Gastrocnemius medialis (tissue), 4 donors: Measurements from ENCODE around the gene ONECUT3.

Source experiments
- POLR2A ChIP-seq, 2 donors: fragments of 450-650 bp; IDR thresholded peaks; one replicate each; pipeline ENCODE4 v1.6.1; 2017; ENCODE audit warnings: antibody characterized with exemption in 2 of 2, mild to moderate bottlenecking in 2 of 2, moderate library complexity in 2 of 2
- TF ChIP-seq, protein P1 (sequence below), 5 experiments: fragments of 450-650 bp in 3 of 5; fragments of 200-600 bp in 2 of 5; sonication (generic) in 2 of 5; IDR thresholded peaks in 4 of 5; conservative IDR thresholded peaks in 1 of 5; 1 replicate in 4 of 5; 2 replicates in 1 of 5; pipeline ENCODE4 v1.5.1; 2016 to 2019; ENCODE audit warnings: antibody characterized with exemption in 5 of 5, mild to moderate bottlenecking in 3 of 5, moderate library complexity in 3 of 5

DNA sequence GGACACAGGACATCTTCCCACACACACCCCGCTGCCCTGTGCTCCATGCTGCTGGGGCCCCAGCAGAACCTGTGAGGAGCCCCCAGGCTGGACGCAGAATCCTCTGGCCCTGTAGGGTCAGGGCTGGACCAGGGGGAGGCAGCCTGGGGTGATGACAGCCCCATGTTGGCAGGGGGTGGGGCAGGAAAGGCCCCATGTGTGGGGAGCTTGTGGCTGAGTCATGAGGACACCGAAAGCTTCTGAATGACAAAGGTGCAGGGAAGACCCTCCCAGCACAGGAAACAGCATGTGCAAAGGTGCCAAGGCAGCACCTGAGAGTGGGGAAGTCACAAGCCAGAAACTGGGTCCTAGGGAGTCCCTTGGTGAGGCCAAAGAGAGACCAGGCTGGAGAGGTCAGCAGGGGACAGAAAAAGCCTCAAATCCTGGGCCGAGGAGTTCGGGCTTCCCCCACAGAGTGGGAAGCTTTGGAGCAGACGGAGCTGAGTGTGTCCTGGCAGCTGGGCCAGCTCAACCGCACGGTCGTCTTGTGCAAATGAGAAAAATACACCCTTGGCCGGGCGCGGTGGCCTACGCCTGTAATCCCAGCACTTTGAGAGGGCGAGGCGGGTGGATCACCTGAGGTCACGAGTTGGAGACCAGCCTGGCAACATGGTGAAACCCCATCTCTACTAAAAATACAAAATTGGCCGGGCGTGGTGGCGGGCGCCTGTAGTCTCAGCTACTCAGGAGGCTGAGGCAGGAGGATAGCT is 41.3 kb downstream of the ONECUT3 start:
- no peak for TF ChIP-seq POLR2A (IDR thresholded peaks at IDR 0.05)
- TF ChIP-seq, protein P1, sequence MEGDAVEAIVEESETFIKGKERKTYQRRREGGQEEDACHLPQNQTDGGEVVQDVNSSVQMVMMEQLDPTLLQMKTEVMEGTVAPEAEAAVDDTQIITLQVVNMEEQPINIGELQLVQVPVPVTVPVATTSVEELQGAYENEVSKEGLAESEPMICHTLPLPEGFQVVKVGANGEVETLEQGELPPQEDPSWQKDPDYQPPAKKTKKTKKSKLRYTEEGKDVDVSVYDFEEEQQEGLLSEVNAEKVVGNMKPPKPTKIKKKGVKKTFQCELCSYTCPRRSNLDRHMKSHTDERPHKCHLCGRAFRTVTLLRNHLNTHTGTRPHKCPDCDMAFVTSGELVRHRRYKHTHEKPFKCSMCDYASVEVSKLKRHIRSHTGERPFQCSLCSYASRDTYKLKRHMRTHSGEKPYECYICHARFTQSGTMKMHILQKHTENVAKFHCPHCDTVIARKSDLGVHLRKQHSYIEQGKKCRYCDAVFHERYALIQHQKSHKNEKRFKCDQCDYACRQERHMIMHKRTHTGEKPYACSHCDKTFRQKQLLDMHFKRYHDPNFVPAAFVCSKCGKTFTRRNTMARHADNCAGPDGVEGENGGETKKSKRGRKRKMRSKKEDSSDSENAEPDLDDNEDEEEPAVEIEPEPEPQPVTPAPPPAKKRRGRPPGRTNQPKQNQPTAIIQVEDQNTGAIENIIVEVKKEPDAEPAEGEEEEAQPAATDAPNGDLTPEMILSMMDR (IDR thresholded peaks at IDR 0.05 in 4 of 5, conservative IDR thresholded peaks at IDR 0.05 in 1 of 5), result no peak
